Umbilical cord (tissue), 2 donors: ENCODE measurements around the gene PITPNB. TPM values are rescaled to one million over a fixed set of nuclear protein-coding genes. Genes with fewer than 3 reads are reported as not detected.

Experiments
- DNase-seq: peaks from one replicate; pipeline ENCODE4 v3.0.0-alpha.2; 2015; ENCODE audit warnings: low spot score
- total RNA-seq: library from RNA; depleted of rRNA; stranded (reverse); fragments of >200 nt; gene quantifications from one replicate; pipeline ENCODE4 v1.2.3, GENCODE V29; 2014; ENCODE audit warnings: low replicate concordance; ENCODE audit not compliant: insufficient read depth

The PITPNB gene
- total RNA-seq, 1 donor from 2014 or later = 95.8 TPM

- DNase-seq = peak; percentile 81
Observed at GRCh38 chr22:27919942-27920755, 1.1 kb upstream of the PITPNB start.

GRCh38 chr22:27918341-27919221, 475 bp downstream of the PITPNB start:
- peak; percentile 73 for DNase-seq

- no peak for DNase-seq
Observed at GRCh38 chr22:27915986-27916385, 3.1 kb downstream of the PITPNB start.

GRCh38 chr22:27913162-27913741, 5.8 kb downstream of the PITPNB start:
- peak; percentile 97 for DNase-seq

DNA sequence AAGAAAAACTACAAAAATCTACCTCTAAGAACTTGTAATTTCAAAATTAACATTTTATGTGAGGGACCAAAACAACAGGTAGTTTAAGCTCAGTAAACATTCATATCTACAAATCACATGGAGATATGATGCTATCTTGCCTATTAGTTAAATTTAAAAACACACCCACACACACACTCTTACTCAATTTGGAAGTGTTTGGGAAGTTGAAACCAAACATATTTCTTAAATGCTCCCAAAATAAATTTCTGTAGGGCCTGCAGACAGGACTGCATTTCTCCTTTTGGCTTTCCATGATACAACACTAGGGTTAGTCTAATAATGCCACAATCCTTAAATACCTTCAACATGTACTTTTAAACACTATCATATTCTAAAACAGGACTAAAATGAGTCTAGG, 7.0 kb downstream of the PITPNB start:
- no peak for DNase-seq

DNA sequence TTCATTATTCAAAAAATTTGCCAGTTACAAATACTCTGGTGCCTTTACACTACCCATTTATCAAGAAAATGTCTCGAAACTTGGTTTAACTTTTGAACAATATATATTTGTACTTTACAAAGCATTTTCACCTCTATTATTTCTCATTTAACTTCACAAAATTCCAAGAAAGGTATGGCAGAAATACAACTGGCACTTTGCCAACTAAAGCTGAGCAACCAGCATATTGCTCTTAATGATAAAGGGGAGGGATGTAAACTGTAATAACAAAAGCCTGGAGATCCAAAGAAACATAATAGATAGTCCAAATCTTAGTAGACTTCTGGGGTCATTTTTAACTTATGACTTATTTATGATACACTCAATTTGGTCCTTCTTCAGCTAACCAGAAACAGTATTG, 7.7 kb downstream of the PITPNB start:
- peak; percentile 19 for DNase-seq

GRCh38 chr22:27906241-27906640, 12.8 kb downstream of the PITPNB start:
- DNase-seq = no peak

- DNase-seq = no peak
Observed at GRCh38 chr22:27905653-27906052, 13.4 kb downstream of the PITPNB start.

DNA sequence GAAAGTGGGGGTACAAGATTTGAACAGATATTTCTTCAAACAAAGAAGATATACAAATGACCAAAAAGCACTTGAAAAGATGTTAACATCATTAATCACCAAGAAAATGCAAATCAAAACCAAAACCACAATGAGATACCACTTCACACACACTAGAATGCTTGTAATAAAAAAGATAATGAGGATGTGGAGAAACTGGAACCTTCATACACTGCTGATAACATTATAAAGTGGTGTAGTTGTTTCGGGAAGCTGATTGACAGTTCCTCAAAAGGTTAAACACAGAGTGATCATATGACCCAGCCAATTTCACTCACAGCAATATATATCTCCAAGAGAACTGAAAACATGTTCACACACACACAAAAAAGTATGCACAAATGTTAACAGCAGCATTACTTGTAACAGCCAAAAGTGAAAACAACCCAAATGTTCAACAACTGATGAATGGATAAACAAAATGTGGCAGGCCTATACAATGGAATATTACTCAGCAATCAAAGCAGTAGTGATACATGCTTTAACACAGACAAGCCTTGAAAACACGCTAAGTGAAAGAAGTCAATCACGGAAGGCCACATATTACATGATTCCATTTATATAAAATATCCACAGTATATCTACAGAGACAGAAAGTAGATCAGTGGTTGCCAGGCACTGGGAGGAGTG, 15.1 kb downstream of the PITPNB start:
- no peak for DNase-seq

GRCh38 chr22:27900153-27900552, 18.9 kb downstream of the PITPNB start:
- no peak for DNase-seq

DNA sequence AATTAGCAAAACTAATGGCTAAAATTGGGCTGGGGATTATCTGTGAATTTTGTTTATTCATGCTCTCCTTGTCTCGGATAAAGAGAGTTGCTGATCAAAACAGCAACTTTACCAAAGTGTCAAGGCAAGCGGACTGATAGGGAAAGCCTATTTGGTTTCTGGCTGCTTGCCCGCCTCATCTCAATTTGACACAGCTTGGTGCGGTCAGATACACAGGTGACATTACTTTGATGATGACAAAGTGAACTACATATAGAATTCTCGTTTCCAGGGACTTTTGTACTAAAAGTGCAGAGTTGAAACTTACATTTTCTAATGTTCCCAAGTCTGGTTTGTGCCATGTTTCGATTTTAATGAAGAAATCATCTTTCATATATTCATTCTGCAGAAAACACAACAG, 22.8 kb downstream of the PITPNB start:
- DNase-seq = no peak

- DNase-seq = no peak
Observed at GRCh38 chr22:27895600-27895999, 23.5 kb downstream of the PITPNB start.

DNA sequence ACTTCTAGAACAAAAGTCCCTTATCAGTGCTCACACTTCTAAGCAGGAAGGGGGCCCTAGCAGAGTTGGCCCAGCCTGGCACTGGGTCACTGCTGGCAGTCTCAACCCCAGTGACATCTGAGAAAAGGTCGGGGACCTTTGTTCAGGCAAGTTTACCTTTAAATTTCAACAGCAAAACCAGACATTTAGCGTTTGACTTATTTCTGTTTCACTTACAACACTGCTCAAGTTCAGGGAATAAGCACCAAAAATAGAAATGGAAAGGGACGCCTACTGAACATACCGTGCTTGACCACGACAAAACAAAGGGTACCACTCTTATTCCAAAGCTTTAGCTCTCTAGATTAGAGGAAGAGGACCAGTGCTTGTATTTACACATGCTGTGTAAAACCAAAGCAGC, 26.2 kb downstream of the PITPNB start:
- DNase-seq = no peak

DNA sequence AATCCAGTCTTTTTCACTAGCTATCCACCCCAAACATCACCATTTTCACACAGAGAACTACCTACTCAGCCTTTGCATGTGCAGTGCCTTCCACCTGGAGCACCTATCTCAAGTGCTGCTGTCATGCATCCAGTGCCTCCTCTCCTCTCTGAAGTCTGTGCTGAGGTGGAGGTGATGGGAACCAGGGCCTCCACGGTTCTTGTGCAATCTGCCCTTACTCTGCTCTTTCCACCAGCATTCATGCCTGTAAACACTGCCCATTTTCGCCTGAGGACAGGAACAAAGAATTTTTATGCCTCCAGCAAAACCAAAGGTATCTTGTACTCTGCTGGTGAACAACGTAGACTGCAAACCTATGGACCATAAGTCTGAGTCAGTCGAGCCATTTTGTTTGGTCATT, 27.0 kb downstream of the PITPNB start:
- DNase-seq = no peak

DNA sequence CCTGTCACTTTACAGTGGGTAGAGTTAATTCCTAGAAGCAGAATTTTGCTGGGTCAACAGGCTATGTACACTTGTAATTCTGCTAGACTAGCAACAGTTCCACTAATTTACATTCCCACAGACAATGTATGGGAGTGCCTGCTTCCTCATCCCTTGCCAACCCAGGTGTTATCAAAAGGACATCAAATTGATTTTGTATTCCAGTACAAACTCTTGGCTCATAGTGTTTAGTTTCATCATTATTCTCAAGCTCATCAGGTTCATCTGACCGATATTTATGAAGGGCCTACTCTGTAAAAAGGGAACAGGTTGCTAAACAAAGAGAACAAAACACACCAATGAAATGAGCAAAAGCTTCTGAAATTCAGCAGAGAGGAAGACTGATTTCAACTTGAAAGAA, 30.7 kb downstream of the PITPNB start:
- DNase-seq = no peak

GRCh38 chr22:27886843-27887151, 32.3 kb downstream of the PITPNB start:
- no peak for DNase-seq

- no peak for DNase-seq
Observed at GRCh38 chr22:27885977-27886842, 32.8 kb downstream of the PITPNB start.

- no peak for DNase-seq
Observed at GRCh38 chr22:27883656-27884350, 35.3 kb downstream of the PITPNB start.

DNA sequence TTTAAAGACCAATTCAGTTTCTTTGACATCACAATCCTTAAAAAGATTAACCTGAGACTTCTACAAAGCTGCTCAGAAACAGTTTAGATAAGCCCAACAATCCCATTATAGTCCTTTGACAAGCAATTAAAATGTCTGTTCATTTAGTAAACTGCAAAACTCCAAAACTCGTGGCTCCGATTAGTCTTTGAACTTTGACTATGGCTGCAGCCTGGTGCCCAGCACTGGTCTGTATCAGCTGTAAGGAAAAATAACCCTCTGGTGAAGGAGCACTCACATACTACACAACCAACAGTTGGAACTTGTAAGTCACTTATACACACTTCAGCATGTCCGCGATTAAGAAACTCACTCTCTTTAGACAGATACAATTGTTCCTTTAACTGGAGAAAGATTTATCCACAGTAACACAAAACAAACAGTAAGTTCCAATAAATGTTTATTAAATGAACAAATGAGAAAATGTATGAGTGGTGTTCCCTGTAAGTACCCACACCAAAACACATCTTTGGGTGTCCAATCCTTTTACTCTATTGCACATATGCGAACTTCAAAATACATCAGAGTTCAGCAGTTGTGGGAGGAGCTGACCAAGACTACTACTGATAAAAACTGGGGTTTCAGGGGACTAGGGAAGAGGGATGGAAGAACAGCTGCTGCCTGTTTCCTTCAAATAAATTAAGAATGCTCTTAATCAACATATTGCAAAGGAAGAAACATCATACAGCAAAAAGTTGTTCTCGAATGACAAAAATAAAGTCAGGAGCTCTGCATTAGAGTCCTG, 36.4 kb downstream of the PITPNB start:
- DNase-seq = no peak

GRCh38 chr22:27881421-27881820, 37.6 kb downstream of the PITPNB start:
- DNase-seq = peak; percentile 63
